GM19438 (cell line): ENCODE data around the gene NDUFS6.

Source experiments
- ATAC-seq: cut with Tn5 transposase; IDR thresholded peaks from one replicate; pipeline ENCODE4 v1.9.1; 2021; ENCODE audit warnings: low read depth; ENCODE audit not compliant: unreplicated experiment

Gene NDUFS6

GRCh38 chr5:1765141-1765879, 35.9 kb upstream of the NDUFS6 start:
- ATAC-seq, result no peak

DNA sequence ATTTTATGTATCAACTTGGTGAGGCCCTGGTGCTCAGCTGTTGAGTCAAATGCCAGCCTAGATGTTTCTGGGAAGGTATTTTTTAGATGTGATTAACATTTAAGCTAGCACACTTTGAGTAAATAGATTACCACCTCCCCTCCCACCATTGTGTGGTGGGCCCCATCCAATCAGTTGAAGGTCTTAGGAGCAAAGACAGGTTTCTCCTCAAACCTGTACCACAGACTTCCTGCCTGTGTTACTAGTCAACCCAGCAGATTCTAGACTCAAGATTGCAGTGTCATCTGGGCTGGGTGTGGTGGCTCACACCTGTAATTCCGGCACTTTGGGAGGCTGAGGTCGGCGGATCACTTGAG, 35.3 kb upstream of the NDUFS6 start:
- ATAC-seq, result no peak

DNA sequence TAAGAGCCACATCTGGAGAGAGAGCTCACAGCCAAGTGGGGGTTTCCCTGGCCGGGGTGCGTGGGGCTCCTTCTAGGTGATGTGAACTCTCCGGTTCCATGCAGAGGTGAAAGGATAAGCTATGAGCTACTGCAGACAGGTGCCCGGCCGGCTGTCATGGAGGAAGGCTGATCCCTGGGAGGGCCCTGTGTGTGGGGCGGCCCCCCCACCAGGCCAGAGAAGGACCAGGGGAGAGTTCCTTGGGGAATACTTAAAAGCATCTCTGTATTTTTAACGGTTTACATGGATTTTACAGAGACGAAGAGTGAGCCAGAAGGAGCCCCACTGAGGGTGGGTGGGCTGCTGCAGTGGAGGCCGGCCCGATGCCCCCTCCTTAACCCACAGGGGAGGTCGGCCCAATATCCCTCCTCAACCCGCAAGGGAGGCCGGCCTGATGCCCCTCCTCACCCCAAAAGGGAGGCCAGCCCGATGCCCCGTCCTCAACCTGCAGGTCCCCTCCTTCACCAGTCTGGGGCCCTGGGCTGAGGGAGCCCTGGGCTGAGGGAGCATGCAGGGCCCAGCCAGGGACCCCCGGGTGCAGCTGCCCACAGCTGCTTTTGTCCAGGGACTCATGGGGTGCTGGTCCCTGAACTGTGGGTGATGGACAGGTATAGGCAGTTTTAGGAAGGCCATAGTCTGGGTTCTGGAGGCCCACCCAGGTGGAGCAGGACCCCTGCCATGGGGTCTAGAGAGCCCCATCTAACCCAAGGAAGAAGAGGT, 33.5 kb upstream of the NDUFS6 start:
- ATAC-seq, result no peak

- no peak for ATAC-seq
These were observed 32.8 kb upstream of the NDUFS6 start for GRCh38 chr5:1768283-1769000.

DNA sequence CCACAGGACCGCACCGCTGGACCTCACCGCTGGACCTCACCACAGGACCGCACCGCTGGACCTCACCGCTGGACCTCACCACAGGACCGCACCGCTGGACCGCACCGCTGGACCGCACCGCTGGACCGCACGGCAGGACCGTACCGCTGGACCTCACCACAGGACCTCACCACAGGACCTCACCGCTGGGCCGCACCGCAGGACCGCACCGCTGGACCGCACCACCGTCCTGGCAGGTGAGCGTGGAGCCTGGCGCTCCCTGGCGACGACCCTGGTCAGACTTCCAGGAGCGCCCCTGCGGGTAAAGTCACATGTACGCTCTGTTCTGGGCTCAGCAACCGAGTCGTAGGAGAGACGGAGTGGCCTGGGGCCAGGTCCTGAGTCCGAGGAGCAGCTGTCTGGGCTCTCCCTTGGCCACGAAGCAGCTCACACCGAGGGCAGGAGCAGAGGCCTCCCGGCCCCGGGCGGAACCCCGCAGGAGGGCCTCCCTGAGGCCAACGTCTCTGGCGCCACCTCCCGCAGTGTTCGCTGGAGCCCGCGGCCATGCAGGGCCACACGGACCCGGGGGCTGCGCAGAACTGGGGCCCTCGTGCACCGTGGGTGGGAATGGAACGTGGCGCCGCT, 32.1 kb upstream of the NDUFS6 start:
- ATAC-seq, result no peak

- no peak for ATAC-seq
These were observed 31.3 kb upstream of the NDUFS6 start for GRCh38 chr5:1769752-1770442.

DNA sequence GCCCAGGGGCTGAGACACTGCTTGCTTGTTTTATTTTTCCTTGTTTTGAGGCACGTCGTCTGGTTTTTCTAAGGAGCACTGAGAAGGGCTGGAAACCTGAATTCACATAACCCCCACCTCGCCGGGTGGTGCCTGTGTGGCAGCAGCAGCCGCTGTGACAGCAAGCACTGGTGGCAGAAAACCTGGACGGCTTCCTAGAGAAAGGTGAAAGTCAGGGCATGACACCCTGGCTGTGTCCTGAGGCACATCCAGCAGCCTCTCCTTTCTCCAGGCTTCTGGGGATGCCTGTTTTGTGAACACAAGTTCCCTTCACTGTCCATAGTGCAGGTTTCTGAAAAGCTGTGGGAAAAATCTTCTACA, 30.8 kb upstream of the NDUFS6 start:
- ATAC-seq, result no peak

- ATAC-seq, result no peak
These were observed 29.8 kb upstream of the NDUFS6 start for GRCh38 chr5:1771149-1772065.

DNA sequence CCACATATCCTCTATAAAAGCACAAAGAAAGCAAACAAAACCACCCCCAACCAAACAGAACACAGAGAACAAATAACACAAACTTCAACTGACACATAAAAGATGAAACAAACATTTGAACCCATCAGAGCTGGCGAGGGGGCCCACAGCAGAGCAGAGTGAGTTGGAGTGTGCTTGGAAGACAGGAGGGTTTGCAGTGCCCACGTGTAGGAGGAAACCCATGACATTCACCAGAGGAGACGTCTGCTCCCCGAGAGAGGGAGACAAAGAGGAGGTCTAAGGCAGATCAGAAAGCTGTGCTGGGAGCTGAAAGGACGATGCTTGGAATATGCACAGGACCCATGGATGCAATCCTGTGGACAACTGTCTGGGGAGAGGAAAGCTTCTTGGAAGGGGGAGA, 28.6 kb upstream of the NDUFS6 start:
- ATAC-seq, result no peak

GRCh38 chr5:1776831-1777230, 24.4 kb upstream of the NDUFS6 start:
- ATAC-seq, result no peak

DNA sequence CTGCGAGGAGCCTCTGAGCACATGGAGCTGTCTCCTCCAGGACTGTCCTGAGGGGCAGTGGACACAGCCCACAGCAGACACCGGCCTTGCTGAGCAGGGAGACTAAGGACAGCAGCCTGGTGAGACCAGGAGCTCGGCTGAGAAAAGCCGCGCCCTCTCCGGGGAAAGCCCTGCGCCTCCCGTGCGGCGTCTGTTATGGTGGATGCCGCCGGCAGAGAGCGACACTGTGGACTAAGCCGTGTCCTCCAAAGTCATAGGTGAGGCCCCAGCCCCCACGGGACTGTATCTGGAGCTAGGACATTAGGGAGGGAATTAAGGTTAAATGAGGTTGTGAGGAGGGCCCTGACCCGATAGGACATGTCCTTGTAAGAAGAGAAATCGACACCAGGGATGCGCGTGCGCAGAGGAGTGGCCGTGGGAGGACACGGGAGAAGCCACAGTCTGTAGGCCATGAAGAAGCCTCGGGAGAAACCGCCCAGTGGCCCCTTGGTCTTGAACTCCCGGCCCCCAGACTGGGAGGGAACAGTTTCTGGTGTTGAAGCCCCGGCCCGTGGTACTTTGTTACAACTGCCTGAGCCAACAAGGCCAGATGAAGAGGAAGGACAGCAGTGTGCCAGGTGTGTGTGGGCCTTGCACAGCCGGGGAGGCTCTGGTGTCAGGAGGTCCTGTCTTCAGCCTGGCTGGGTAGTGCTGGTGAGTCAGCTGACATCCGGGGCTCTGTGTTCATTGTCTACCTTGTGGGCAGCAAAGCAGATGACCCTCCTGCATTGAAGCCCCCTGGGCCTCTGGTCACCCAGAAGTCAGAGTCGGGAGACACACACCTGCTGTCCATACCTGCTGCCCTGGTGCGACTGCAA, 23.7 kb upstream of the NDUFS6 start:
- ATAC-seq, result no peak

GRCh38 chr5:1778138-1779020, 22.8 kb upstream of the NDUFS6 start:
- no peak for ATAC-seq

DNA sequence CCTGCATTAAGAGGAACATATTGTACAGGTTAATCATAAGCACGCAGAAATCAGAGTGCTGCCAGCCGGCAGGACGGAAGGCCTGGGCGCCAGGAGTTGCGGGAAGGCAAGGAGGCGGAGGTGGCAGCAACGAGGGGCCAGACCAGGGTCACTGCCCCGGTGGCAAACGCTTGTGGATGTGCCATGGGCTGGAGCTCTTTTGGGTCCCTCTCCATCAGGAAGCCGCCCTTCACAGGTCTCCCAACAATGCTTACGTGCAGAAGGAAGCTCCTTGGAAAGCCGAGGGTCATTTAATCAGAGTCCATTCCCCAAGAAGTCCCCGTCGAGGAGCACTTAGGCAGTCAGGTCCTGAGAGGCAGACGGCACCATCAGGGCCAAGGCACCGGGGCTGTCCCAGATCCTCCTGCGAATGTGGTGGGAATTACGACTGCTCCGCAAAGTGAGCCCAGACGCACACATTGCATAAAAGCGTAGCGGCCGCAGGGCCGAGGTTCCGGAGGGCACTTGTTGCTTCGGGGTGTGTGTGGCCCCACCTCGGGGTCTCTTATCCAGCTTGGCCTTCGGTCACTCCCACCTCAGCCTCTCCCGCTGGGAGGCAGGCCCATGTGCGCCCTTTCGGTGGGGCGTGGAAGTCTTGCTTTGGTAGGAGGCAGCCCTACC, 22.1 kb upstream of the NDUFS6 start:
- ATAC-seq, result no peak

DNA sequence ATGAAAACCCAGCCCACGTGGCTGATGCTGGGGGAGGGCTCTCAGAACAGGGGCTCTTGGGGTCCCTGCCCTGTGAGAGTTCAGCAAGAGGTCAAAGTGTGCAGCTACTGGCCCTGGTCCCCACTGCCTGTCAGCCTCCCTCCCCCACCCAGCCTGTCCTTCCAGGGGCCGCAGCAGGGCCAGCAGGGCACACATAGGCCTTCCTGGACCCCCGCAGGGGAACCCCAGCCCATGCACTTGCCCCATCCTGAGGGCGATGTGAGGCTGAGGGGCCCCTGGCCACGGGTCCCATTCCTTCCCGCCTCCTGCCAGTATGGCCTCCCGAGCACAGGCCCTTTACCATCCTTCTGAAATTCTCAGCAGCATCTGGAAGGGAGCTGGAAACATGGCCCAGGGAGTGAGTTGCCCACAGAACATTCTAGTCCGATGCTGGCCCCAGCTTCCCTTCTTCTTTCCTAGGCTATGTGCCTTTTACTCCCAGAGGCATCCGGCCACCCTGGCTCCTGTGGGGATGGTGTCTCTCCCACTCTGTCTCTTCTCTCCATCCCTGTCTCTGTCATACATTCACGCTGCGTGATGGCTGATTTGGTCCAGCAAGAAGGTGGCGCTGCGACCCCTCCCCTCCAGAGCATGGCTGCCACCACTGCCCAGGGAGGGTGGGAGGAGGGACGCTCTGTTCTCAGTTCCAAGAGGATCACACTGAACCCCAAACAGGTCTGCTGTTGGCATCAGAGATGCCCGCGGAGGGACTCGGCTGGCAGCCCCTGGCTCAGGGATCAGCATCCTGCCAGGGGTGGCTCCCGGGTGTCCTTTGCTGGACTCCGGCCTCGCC, 21.2 kb upstream of the NDUFS6 start:
- ATAC-seq, result no peak

DNA sequence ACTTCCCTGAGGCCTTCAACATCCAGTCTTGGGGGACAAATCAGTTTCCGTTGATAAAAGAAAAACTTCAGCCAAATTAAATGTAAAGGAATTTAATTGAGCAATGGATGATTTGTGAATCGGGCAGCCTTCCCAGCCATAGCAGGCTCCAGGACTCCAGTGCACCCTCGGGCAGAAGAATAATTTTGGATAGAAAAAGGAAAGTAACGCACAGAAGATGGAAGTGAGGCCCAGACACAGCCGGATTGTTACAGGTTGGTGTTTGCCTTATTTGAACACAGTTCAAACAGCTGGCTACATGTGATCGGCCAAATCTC, 20.6 kb upstream of the NDUFS6 start:
- no peak for ATAC-seq

- no peak for ATAC-seq
These were observed 20.1 kb upstream of the NDUFS6 start for GRCh38 chr5:1781107-1781506.
